ENCODE measurements around the gene BEND6. TPM values are rescaled to one million over a fixed set of nuclear protein-coding genes. Genes with fewer than 3 reads are reported as not detected.

BEND6 gene
- total RNA-seq, 1 experiment from 2014 or later = 1.8 TPM

- DNase-seq = no peak
- Mint-ChIP-seq H3K9me3 (ENCODE audit: low read depth, unreplicated experiment) (no peaks in the 10 kb centered on the region), H3K27me3 (ENCODE audit: unreplicated experiment) (no peaks in the 10 kb centered on the region), H3K36me3 (ENCODE audit: insufficient read depth, unreplicated experiment) (no peaks in the 10 kb centered on the region), H3K27ac (ENCODE audit: unreplicated experiment) (no peak overlapping the region), H3K4me3 (ENCODE audit: low read depth, unreplicated experiment) (no peak overlapping the region), H3K4me1 (ENCODE audit: low read depth, unreplicated experiment) (no peaks in the 10 kb centered on the region)
- intact Hi-C loops (cut with micrococcal nuclease; ENCODE audit: unreplicated experiment) = no loop called here
- TF ChIP-seq CTCF (IDR thresholded peaks at IDR 0.05; ENCODE audit: unreplicated experiment) = no peak
- CTCF ChIA-PET = no interaction called here
- BruUV-seq (replicated peaks) = no TSS peak
These were observed 23.6 kb downstream of the BEND6 start for GRCh38 chr6:56978530-56978929.

GRCh38 chr6:56984361-56984760 is 29.5 kb downstream of the BEND6 start:
- H3K36me3 Mint-ChIP-seq (ENCODE audit: insufficient read depth, unreplicated experiment) = no peaks in the 10 kb centered on the region
- BruUV-seq (replicated peaks) = no TSS peak
- no peaks in the 10 kb centered on the region for H3K27me3 Mint-ChIP-seq (ENCODE audit: unreplicated experiment)
- no peaks in the 10 kb centered on the region for H3K9me3 Mint-ChIP-seq (ENCODE audit: low read depth, unreplicated experiment)
- H3K4me1 Mint-ChIP-seq (ENCODE audit: low read depth, unreplicated experiment) = no peaks in the 10 kb centered on the region
- H3K27ac Mint-ChIP-seq (ENCODE audit: unreplicated experiment) = no peak overlapping the region
- intact Hi-C loops (cut with micrococcal nuclease; ENCODE audit: unreplicated experiment) = no loop called here
- no peak overlapping the region for H3K4me3 Mint-ChIP-seq (ENCODE audit: low read depth, unreplicated experiment)
- TF ChIP-seq CTCF (IDR thresholded peaks at IDR 0.05; ENCODE audit: unreplicated experiment) = no peak
- CTCF ChIA-PET = no interaction called here
- no peak for DNase-seq

GRCh38 chr6:56984884-56985283 is 30.0 kb downstream of the BEND6 start:
- BruUV-seq (replicated peaks) = no TSS peak
- CTCF ChIA-PET = no interaction called here

GRCh38 chr6:56986611-56987010 is 31.7 kb downstream of the BEND6 start:
- H3K4me1 Mint-ChIP-seq (ENCODE audit: low read depth, unreplicated experiment) = no peaks in the 10 kb centered on the region
- H3K27me3 Mint-ChIP-seq (ENCODE audit: unreplicated experiment) = no peaks in the 10 kb centered on the region
- CTCF ChIA-PET = no interaction called here
- no peak for DNase-seq
- BruUV-seq (replicated peaks) = no TSS peak
- H3K9me3 Mint-ChIP-seq (ENCODE audit: low read depth, unreplicated experiment) = no peaks in the 10 kb centered on the region
- intact Hi-C loops (cut with micrococcal nuclease; ENCODE audit: unreplicated experiment) = no loop called here
- no peak overlapping the region for H3K4me3 Mint-ChIP-seq (ENCODE audit: low read depth, unreplicated experiment)
- no peak for TF ChIP-seq CTCF (IDR thresholded peaks at IDR 0.05; ENCODE audit: unreplicated experiment)
- no peaks in the 10 kb centered on the region for H3K36me3 Mint-ChIP-seq (ENCODE audit: insufficient read depth, unreplicated experiment)
- H3K27ac Mint-ChIP-seq (ENCODE audit: unreplicated experiment) = no peak overlapping the region

More at GRCh38 chr6:56984884-56985283, 30.0 kb downstream of the BEND6 start:
- H3K27ac Mint-ChIP-seq (ENCODE audit: unreplicated experiment) = no peak overlapping the region
- DNase-seq = no peak
- H3K4me1 Mint-ChIP-seq (ENCODE audit: low read depth, unreplicated experiment) = no peaks in the 10 kb centered on the region
- H3K9me3 Mint-ChIP-seq (ENCODE audit: low read depth, unreplicated experiment) = no peaks in the 10 kb centered on the region
- no peaks in the 10 kb centered on the region for H3K36me3 Mint-ChIP-seq (ENCODE audit: insufficient read depth, unreplicated experiment)
- TF ChIP-seq CTCF (IDR thresholded peaks at IDR 0.05; ENCODE audit: unreplicated experiment) = no peak
- intact Hi-C loops (cut with micrococcal nuclease; ENCODE audit: unreplicated experiment) = no loop called here
- H3K27me3 Mint-ChIP-seq (ENCODE audit: unreplicated experiment) = no peaks in the 10 kb centered on the region
- H3K4me3 Mint-ChIP-seq (ENCODE audit: low read depth, unreplicated experiment) = no peak overlapping the region

All from Calu3 (cell line).